Upper lobe of right lung (tissue), 1 donor: Measurements from ENCODE around the gene ZNF438. TPM values are rescaled to one million over a fixed set of nuclear protein-coding genes. Genes with fewer than 3 reads are reported as not detected.

ENCODE experiments used
- ATAC-seq: fragments of 200-7000 bp; cut with Tn5 transposase; one replicate; pipeline ENCODE4 v1.9.1; 2020; ENCODE audit warnings: mild to moderate bottlenecking, moderate library complexity
- DNase-seq: peaks from one replicate; pipeline ENCODE4 v3.0.0-alpha.2; 2020
- H3K27ac ChIP-seq: fragments of 200-600 bp; one replicate; pipeline ENCODE4 v1.8.0; 2022
- H3K27me3 ChIP-seq: fragments of 200-600 bp; one replicate; pipeline ENCODE4 v1.8.0; 2022; ENCODE audit warnings: mild to moderate bottlenecking
- H3K36me3 ChIP-seq: fragments of 200-600 bp; one replicate; pipeline ENCODE4 v1.8.0; 2022
- H3K4me1 ChIP-seq: fragments of 200-600 bp; one replicate; pipeline ENCODE4 v1.8.0; 2022
- H3K4me3 ChIP-seq: fragments of 200-600 bp; one replicate; pipeline ENCODE4 v1.8.0; 2022; ENCODE audit warnings: mild to moderate bottlenecking
- H3K9me3 ChIP-seq: fragments of 200-600 bp; one replicate; pipeline ENCODE4 v1.8.0; 2022
- intact Hi-C: fragments of 100-400 bp; cut with DNase I; formaldehyde crosslinking; loops from one replicate; pipeline ENCODE4 v1.11.0; 2022
- long read RNA-seq: library from polyadenylated mRNA; unstranded; transcript quantifications from one replicate; pipeline ENCODE4 v2.0.0, GENCODE V29; 2021
- total RNA-seq: library from RNA; stranded (reverse); fragmentation: NEBNext Ultra II Directional; extraction: Animal tissue kit (Norgen Biotek cat#: 25700); gene quantifications from one replicate; pipeline ENCODE4 v1.2.1, GENCODE V29; 2021
- TF ChIP-seq, protein P1 (sequence below): fragments of 200-600 bp; IDR thresholded peaks from one replicate; pipeline ENCODE4 v1.8.0; 2022; ENCODE audit warnings: antibody characterized with exemption
- donor health status: DM: no; HTN: yes; CAD: no; lungs with severe emphysema.

Gene ZNF438
- total RNA-seq, result 14.4 TPM
- long read RNA-seq, transcript ZNF438-205 (7 exons, 3,164 nt), result major isoform, 5 of 33 reads
- long read RNA-seq, partial matches to known transcripts, result 11 of 33 reads
- long read RNA-seq, other reads (novel, unspliced or antisense), result 15 of 33 reads

DNA sequence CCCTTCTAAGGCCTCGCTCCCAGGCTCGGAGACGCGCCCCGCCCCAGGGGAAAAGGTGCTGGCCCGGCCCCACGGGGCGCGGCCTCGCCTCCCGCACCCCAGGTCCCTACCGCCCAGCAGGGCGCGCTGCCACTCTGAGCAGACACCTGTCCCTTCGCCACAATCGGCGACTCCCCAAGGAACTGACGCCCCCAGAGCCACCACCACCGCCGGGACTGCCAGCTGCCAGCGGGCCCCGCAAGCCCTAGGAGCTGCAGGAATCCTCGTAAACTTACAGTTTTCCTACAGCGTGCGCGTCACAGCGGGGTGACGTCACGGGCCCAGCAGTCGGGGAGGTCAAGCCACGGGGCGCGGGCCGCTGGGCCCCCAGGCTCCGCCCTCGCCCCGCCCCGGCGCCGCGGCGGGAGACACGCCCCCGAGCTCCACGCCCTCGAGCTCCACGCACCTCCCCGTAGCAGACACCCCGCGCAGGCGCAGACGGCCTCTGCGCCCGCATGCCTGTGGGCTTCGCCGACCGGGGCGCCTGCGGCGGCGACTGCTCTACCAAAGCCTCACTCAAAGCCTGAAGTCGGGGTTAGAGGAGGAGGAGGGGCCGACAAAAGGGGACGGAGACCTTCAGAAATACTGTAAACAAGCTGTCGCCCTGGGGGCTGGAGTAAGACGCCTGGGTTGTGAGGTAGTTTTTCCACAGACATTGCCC lies at the start of gene ZNF438:
Gene ZNF438, minus strand, starts transcription at position 308 of the 700 bp plus-strand sequence. CDS start 154,831 bp downstream, outside the sequence.
- H3K27ac ChIP-seq, result peak within 1 kb of the TSS; percentile 100
- H3K27me3 ChIP-seq, result no peaks in the 10 kb centered on the region
- TF ChIP-seq, protein P1, sequence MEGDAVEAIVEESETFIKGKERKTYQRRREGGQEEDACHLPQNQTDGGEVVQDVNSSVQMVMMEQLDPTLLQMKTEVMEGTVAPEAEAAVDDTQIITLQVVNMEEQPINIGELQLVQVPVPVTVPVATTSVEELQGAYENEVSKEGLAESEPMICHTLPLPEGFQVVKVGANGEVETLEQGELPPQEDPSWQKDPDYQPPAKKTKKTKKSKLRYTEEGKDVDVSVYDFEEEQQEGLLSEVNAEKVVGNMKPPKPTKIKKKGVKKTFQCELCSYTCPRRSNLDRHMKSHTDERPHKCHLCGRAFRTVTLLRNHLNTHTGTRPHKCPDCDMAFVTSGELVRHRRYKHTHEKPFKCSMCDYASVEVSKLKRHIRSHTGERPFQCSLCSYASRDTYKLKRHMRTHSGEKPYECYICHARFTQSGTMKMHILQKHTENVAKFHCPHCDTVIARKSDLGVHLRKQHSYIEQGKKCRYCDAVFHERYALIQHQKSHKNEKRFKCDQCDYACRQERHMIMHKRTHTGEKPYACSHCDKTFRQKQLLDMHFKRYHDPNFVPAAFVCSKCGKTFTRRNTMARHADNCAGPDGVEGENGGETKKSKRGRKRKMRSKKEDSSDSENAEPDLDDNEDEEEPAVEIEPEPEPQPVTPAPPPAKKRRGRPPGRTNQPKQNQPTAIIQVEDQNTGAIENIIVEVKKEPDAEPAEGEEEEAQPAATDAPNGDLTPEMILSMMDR, result peak; percentile 64
- peak within 1 kb of the TSS; percentile 69 for H3K4me3 ChIP-seq
- H3K36me3 ChIP-seq, result no peaks in the 10 kb centered on the region
- H3K4me1 ChIP-seq, result peaks cover 41% of the 10 kb centered on the region
- DNase-seq (peak; percentile 98), ATAC-seq (peak; percentile 97)
- intact Hi-C loops, result loop anchor here (10.0 kb wide), 1 partner anchor 247 kb away; no protein-coding TSS in a partner anchor
- H3K9me3 ChIP-seq, result no peaks in the 10 kb centered on the region

- TF ChIP-seq, protein P1, result no peak
- no peak overlapping the region for H3K4me3 ChIP-seq
- no peaks in the 10 kb centered on the region for H3K9me3 ChIP-seq
- no peaks in the 10 kb centered on the region for H3K36me3 ChIP-seq
- H3K27me3 ChIP-seq, result no peaks in the 10 kb centered on the region
- no peak overlapping the region for H3K27ac ChIP-seq
- peaks cover 21% of the 10 kb centered on the region for H3K4me1 ChIP-seq
- DNase-seq (no peak), ATAC-seq (no peak)
- intact Hi-C loops, result no loop called here
Observed at GRCh38 chr10:31076610-31076988, 44.9 kb upstream of the ZNF438 start.

DNA sequence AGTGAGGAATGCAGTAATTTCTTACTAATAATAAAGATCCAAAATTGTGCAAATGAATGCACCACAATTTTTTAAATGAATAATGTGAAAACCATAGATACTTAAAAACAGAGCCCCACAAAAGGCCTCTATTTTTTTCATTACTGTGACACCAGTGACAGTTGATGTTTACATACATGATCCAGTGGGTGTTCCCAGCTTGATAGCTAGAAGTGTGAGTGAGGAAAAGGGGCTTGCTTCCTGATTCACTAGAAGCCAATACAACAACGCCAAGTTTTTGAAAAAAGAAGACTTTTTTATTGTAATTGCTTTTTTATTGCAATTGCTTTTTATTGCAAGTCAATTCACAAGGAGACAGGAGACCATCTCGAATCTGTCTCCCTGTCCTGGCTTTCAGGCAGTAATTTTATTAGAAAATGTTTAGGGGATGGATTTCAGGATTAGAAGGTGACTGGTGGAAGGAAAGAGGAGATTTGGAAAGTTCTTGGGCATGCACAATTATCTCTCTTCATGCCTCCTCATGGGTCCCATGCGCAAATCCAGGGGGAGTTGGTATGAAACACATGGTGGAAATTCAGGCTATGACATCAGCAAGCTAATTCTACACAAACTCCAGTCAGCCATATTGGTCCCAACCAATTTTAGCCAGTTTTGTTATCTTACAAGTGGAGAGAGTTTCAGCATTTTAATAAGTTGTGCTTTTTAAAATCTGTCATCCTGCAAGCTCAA lies 44.4 kb upstream of the ZNF438 start:
- H3K4me1 ChIP-seq, result peaks cover 22% of the 10 kb centered on the region
- no peaks in the 10 kb centered on the region for H3K36me3 ChIP-seq
- no peak overlapping the region for H3K4me3 ChIP-seq
- no peaks in the 10 kb centered on the region for H3K9me3 ChIP-seq
- H3K27me3 ChIP-seq, result no peaks in the 10 kb centered on the region
- peak overlapping the region; percentile 45 for H3K27ac ChIP-seq
- DNase-seq (no peak), ATAC-seq (no peak)
- intact Hi-C loops, result no loop called here
- TF ChIP-seq, protein P1, result no peak

DNA sequence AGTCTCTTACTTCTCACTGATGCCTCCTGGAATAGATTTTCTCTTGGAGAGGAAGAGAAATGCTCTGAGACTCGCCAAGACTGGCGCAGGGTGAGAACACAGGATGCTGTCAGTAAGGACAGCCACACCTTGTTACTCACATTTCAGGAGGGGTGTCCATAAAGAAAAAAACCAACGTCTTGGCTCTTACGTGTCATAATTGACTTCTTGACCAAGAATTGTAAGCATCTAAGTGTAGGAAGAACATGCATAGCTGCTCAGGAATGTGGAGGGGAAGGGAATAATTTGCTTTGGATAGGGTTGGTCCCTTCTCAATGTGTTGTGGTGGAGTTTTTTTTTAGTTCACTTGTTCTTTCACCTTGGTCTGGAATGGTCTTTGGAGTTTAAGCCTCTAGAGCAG lies 43.8 kb upstream of the ZNF438 start:
- DNase-seq, result no peak
- TF ChIP-seq, protein P1, result no peak

GRCh38 chr10:31074722-31075086 lies 43.0 kb upstream of the ZNF438 start:
- Histone ChIP-seq H3K4me3 (no peak overlapping the region), H3K9me3 (no peaks in the 10 kb centered on the region), H3K27me3 (no peaks in the 10 kb centered on the region), H3K4me1 (peaks cover 22% of the 10 kb centered on the region), H3K27ac (no peak overlapping the region), H3K36me3 (no peaks in the 10 kb centered on the region)
- intact Hi-C loops, result no loop called here
- no peak for ATAC-seq
- TF ChIP-seq, protein P1, result no peak
- DNase-seq, result no peak

More for the DNA sequence above, 43.8 kb upstream of the ZNF438 start:
- Histone ChIP-seq H3K4me1 (peaks cover 22% of the 10 kb centered on the region), H3K27me3 (no peaks in the 10 kb centered on the region), H3K27ac (peak overlapping the region; percentile 45), H3K4me3 (no peak overlapping the region), H3K9me3 (no peaks in the 10 kb centered on the region), H3K36me3 (no peaks in the 10 kb centered on the region)
- intact Hi-C loops, result no loop called here
- ATAC-seq, result peak; percentile 66
